DOHH2 (cell line): Measurements from ENCODE around the gene CLIP2.

Experiments
- H3F3A ChIP-seq: fragments of 200-600 bp; sonication (generic), shearing (Covaris generic); 2 replicates; pipeline ENCODE4 v1.6.0; 2016; ENCODE audit warnings: antibody characterized with exemption, mild to moderate bottlenecking; ENCODE audit not compliant: control insufficient read depth, insufficient read depth
- H3K27ac ChIP-seq: fragments of 200-600 bp; sonication (generic); 2 replicates; pipeline ENCODE4 v1.5.1; 2014; ENCODE audit warnings: low read depth, mild to moderate bottlenecking, low read length, moderate library complexity
- H3K27me3 ChIP-seq: fragments of 200-600 bp; sonication (generic); 2 replicates; pipeline ENCODE4 v1.6.1; 2014; ENCODE audit warnings: mild to moderate bottlenecking, low read length, mixed read lengths; ENCODE audit not compliant: control insufficient read depth
- H3K36me3 ChIP-seq: fragments of 200-600 bp; sonication (generic); 2 replicates; pipeline ENCODE4 v1.6.1; 2014; ENCODE audit warnings: mild to moderate bottlenecking, low read length, moderate library complexity, mixed read lengths; ENCODE audit not compliant: control insufficient read depth
- H3K4me1 ChIP-seq: fragments of 200-600 bp; sonication (generic); 2 replicates; pipeline ENCODE4 v1.6.1; 2014; ENCODE audit warnings: mild to moderate bottlenecking, low read length, mixed read lengths; ENCODE audit not compliant: control insufficient read depth
- H3K4me2 ChIP-seq: fragments of 200-600 bp; sonication (generic); 2 replicates; pipeline ENCODE4 v1.6.0; 2014; ENCODE audit warnings: mild to moderate bottlenecking, low read length, moderate library complexity
- H3K4me3 ChIP-seq: fragments of 200-600 bp; sonication (generic); 2 replicates; pipeline ENCODE4 v1.5.1; 2014; ENCODE audit warnings: mild to moderate bottlenecking, low read length, mixed read lengths
- H3K79me2 ChIP-seq: fragments of 200-600 bp; sonication (generic); 2 replicates; pipeline ENCODE4 v1.6.1; 2014; ENCODE audit warnings: mild to moderate bottlenecking, low read length, mixed read lengths; ENCODE audit not compliant: control insufficient read depth
- H3K9me2 ChIP-seq: fragments of 200-600 bp; sonication (generic); replicated peaks from 2 replicates; pipeline ENCODE4 v1.6.1; 2014; ENCODE audit warnings: mild to moderate bottlenecking, low read length, mixed read lengths; ENCODE audit not compliant: control insufficient read depth
- H3K9me3 ChIP-seq: fragments of 200-600 bp; sonication (generic); 2 replicates; pipeline ENCODE4 v1.6.1; 2014; ENCODE audit warnings: antibody characterized with exemption, low read length, mixed read lengths; ENCODE audit not compliant: control insufficient read depth, insufficient read depth
- H4K20me1 ChIP-seq: fragments of 200-600 bp; sonication (generic); 2 replicates; pipeline ENCODE4 v1.6.0; 2014; ENCODE audit warnings: low read depth, mild to moderate bottlenecking, antibody characterized with exemption, low read length, moderate library complexity; ENCODE audit not compliant: control insufficient read depth, insufficient read depth
- EZH2phosphoT487 ChIP-seq: fragments of 200-600 bp; sonication (generic); IDR thresholded peaks from 2 replicates; pipeline ENCODE4 v1.6.1; 2017; ENCODE audit warnings: borderline replicate concordance, mild to moderate bottlenecking, antibody characterized with exemption, low read length, moderate library complexity, mixed read lengths
- TF ChIP-seq, protein P1 (sequence below): fragments of 200-600 bp; sonication (generic); IDR thresholded peaks from one replicate; pipeline ENCODE4 v1.5.1; 2014; ENCODE audit warnings: antibody characterized with exemption, mild to moderate bottlenecking, low read depth, low read length; ENCODE audit not compliant: poor library complexity, severe bottlenecking

Gene CLIP2

DNA sequence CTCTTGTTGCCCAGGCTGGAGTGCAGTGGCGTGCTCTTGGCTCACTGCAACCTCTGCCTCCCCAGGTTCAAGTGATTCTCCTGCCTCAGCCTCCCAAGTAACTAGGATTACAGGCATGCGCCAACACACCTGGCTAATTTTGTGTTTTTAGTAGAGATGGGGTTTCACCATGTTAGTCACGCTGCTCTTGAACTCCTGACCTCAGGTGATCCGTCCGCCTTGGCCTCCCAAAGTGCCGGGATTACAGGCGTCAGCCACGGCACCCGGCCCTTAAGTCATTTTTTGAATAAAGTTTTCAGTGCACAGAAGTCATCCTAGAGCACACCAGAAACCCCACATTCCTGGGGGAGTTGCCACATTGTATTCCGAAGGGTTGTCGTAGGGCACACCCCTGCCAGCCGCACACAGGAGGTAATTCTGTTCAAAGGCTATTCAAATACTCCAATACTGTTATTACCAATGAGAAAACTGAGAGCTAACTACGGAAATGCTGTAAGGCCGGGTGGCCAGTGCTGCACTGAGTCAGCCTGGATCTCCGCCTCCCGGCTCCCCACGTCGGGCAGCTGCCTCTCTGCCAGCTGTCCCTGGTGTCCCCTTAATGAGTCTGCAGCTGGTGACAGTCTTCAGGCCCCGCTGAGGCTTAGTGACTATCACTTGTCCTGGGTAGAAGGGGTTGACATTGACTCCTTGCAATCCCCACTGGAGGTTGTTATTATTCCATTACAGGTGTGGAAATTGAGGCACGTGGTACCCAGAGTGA, 26.4 kb upstream of the CLIP2 start:
- H3K27ac ChIP-seq = peak overlapping the region; percentile 59
- H3K4me1 ChIP-seq = peaks cover 89% of the 10 kb centered on the region
- H3K36me3 ChIP-seq = no peaks in the 10 kb centered on the region
- no peaks in the 10 kb centered on the region for H3K79me2 ChIP-seq
- no peaks in the 10 kb centered on the region for H3K9me2 ChIP-seq
- no peaks in the 10 kb centered on the region for H3K9me3 ChIP-seq
- no peaks in the 10 kb centered on the region for H3K27me3 ChIP-seq
- H3K4me3 ChIP-seq = peak overlapping the region; percentile 3
- H4K20me1 ChIP-seq = no peaks in the 10 kb centered on the region
- TF ChIP-seq, protein P1, sequence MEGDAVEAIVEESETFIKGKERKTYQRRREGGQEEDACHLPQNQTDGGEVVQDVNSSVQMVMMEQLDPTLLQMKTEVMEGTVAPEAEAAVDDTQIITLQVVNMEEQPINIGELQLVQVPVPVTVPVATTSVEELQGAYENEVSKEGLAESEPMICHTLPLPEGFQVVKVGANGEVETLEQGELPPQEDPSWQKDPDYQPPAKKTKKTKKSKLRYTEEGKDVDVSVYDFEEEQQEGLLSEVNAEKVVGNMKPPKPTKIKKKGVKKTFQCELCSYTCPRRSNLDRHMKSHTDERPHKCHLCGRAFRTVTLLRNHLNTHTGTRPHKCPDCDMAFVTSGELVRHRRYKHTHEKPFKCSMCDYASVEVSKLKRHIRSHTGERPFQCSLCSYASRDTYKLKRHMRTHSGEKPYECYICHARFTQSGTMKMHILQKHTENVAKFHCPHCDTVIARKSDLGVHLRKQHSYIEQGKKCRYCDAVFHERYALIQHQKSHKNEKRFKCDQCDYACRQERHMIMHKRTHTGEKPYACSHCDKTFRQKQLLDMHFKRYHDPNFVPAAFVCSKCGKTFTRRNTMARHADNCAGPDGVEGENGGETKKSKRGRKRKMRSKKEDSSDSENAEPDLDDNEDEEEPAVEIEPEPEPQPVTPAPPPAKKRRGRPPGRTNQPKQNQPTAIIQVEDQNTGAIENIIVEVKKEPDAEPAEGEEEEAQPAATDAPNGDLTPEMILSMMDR = no peak
- no peak for TF ChIP-seq EZH2phosphoT487
- peak overlapping the region; percentile 42 for H3K4me2 ChIP-seq
- H3F3A ChIP-seq = peaks cover 67% of the 10 kb centered on the region

GRCh38 chr7:74263399-74264120, 25.6 kb upstream of the CLIP2 start:
- no peak for TF ChIP-seq EZH2phosphoT487
- TF ChIP-seq, protein P1 = no peak

GRCh38 chr7:74266191-74266963, 22.8 kb upstream of the CLIP2 start:
- H3F3A ChIP-seq = peaks cover 68% of the 10 kb centered on the region
- no peaks in the 10 kb centered on the region for H4K20me1 ChIP-seq
- H3K27ac ChIP-seq = peak overlapping the region; percentile 75
- H3K36me3 ChIP-seq = no peaks in the 10 kb centered on the region
- peaks cover 96% of the 10 kb centered on the region for H3K4me1 ChIP-seq
- H3K27me3 ChIP-seq = no peaks in the 10 kb centered on the region
- H3K4me3 ChIP-seq = peak overlapping the region; percentile 17
- TF ChIP-seq, protein P1 = no peak
- no peak for TF ChIP-seq EZH2phosphoT487
- H3K9me3 ChIP-seq = no peaks in the 10 kb centered on the region
- H3K79me2 ChIP-seq = no peaks in the 10 kb centered on the region
- no peaks in the 10 kb centered on the region for H3K9me2 ChIP-seq
- H3K4me2 ChIP-seq = peak overlapping the region; percentile 65

More at GRCh38 chr7:74263399-74264120, 25.6 kb upstream of the CLIP2 start:
- H3K36me3 ChIP-seq = no peaks in the 10 kb centered on the region
- H3K4me2 ChIP-seq = peak overlapping the region; percentile 42
- H4K20me1 ChIP-seq = no peaks in the 10 kb centered on the region
- H3K9me2 ChIP-seq = no peaks in the 10 kb centered on the region
- H3K79me2 ChIP-seq = no peaks in the 10 kb centered on the region
- H3K27me3 ChIP-seq = no peaks in the 10 kb centered on the region
- no peaks in the 10 kb centered on the region for H3K9me3 ChIP-seq
- peak overlapping the region; percentile 3 for H3K4me3 ChIP-seq
- peaks cover 69% of the 10 kb centered on the region for H3F3A ChIP-seq
- H3K27ac ChIP-seq = peak overlapping the region; percentile 59
- peaks cover 89% of the 10 kb centered on the region for H3K4me1 ChIP-seq
